ENCODE data around the gene XRCC5.
"Not testable (repeated sequence)": the region's sequence is repeated elsewhere in the genome, so short reads cannot be mapped to it uniquely, and the experiment has no call there.

XRCC5 gene

GRCh38 chr2:216108967-216109921, at the start of gene XRCC5:
XRCC5 (plus strand) TSS chr2:216109348; CDS start chr2:216109437, 89 bp downstream.
- DNase-seq (ENCODE audit: low spot score), result peak; percentile 81

- no peak for DNase-seq (ENCODE audit: low spot score)
These were observed 45.0 kb upstream of the XRCC5 start for GRCh38 chr2:216064014-216064630.

GRCh38 chr2:216064665-216065064, 44.5 kb upstream of the XRCC5 start:
- DNase-seq (ENCODE audit: low spot score), result no peak

GRCh38 chr2:216066230-216066629, 42.9 kb upstream of the XRCC5 start:
- no peak for DNase-seq (ENCODE audit: low spot score)

GRCh38 chr2:216069028-216069427, 40.1 kb upstream of the XRCC5 start:
- DNase-seq (ENCODE audit: low spot score), result no peak

- DNase-seq (ENCODE audit: low spot score), result no peak
These were observed 39.0 kb upstream of the XRCC5 start for GRCh38 chr2:216070195-216070594.

- no peak for DNase-seq (ENCODE audit: low spot score)
These were observed 37.9 kb upstream of the XRCC5 start for GRCh38 chr2:216071111-216071851.

- no peak for DNase-seq (ENCODE audit: low spot score)
These were observed 36.7 kb upstream of the XRCC5 start for GRCh38 chr2:216072473-216072872.

GRCh38 chr2:216073773-216074172, 35.4 kb upstream of the XRCC5 start:
- no peak for DNase-seq (ENCODE audit: low spot score)

- DNase-seq (ENCODE audit: low spot score), result no peak
These were observed 34.8 kb upstream of the XRCC5 start for GRCh38 chr2:216074380-216074779.

- DNase-seq (ENCODE audit: low spot score), result no peak
These were observed 34.4 kb upstream of the XRCC5 start for GRCh38 chr2:216074794-216075193.

GRCh38 chr2:216075510-216076485, 33.4 kb upstream of the XRCC5 start:
- DNase-seq (ENCODE audit: low spot score), result no peak

- no peak for DNase-seq (ENCODE audit: low spot score)
These were observed 30.4 kb upstream of the XRCC5 start for GRCh38 chr2:216078776-216079175.

- DNase-seq (ENCODE audit: low spot score), result not testable (repeated sequence)
These were observed 29.1 kb upstream of the XRCC5 start for GRCh38 chr2:216080048-216080447.

- no peak for DNase-seq (ENCODE audit: low spot score)
These were observed 28.1 kb upstream of the XRCC5 start for GRCh38 chr2:216081012-216081411.

GRCh38 chr2:216081487-216082116, 27.5 kb upstream of the XRCC5 start, which contains the start of the genes PECR and TMEM169:
PECR (minus strand) TSS chr2:216081809; CDS start chr2:216081741, 68 bp downstream.
TMEM169 (plus strand) TSS chr2:216081919; CDS start chr2:216095964, 14,045 bp downstream.
- peak; percentile 86 for DNase-seq (ENCODE audit: low spot score)

- no peak for DNase-seq (ENCODE audit: low spot score)
These were observed 26.9 kb upstream of the XRCC5 start for GRCh38 chr2:216082117-216082711.

GRCh38 chr2:216082805-216083204, 26.3 kb upstream of the XRCC5 start:
- DNase-seq (ENCODE audit: low spot score), result no peak

GRCh38 chr2:216083464-216084281, 25.5 kb upstream of the XRCC5 start:
- DNase-seq (ENCODE audit: low spot score), result no peak

Data from HuH-7 (cell line).